BLaER1 treated with 17β-estradiol and CSF1 and Interleukin-3, amounts not matched to agents 10 nM and 100 nM (cell line): ENCODE measurements around the gene CDC73.

Experiments used
- H3K27ac ChIP-seq, 11 experiments: shearing (Covaris generic); formaldehyde crosslinking; 2 replicates each; pipeline ENCODE4 v1.8.1; 2022
- H3K27me3 ChIP-seq, 11 experiments: shearing (Covaris generic); formaldehyde crosslinking; 2 replicates each; pipeline ENCODE4 v1.8.1; 2022
- H3K36me3 ChIP-seq, 11 experiments: shearing (Covaris generic); formaldehyde crosslinking; 2 replicates each; pipeline ENCODE4 v1.8.1; 2022
- H3K4me1 ChIP-seq, 10 experiments: shearing (Covaris generic); formaldehyde crosslinking; 2 replicates each; pipeline ENCODE4 v1.8.1; 2022
- H3K4me2 ChIP-seq, 11 experiments: shearing (Covaris generic); formaldehyde crosslinking; 2 replicates each; pipeline ENCODE4 v1.8.1; 2022
- H3K4me3 ChIP-seq, 10 experiments: shearing (Covaris generic); formaldehyde crosslinking; 2 replicates each; pipeline ENCODE4 v1.8.1; 2022
- H3K9ac ChIP-seq, 11 experiments: shearing (Covaris generic); formaldehyde crosslinking; 2 replicates each; pipeline ENCODE4 v1.8.1; 2022
- H3K9me3 ChIP-seq, 11 experiments: shearing (Covaris generic); formaldehyde crosslinking; replicated peaks in 1 of 11; 2 replicates each; pipeline ENCODE4 v1.8.1; 2022
- H4K20me1 ChIP-seq, 11 experiments: shearing (Covaris generic); formaldehyde crosslinking; 2 replicates each; pipeline ENCODE4 v1.8.1; 2022
- Cebpa-rat ChIP-seq, 11 experiments: shearing (Covaris generic); IDR thresholded peaks; 2 replicates each; pipeline ENCODE4 v1.8.1; 2022

The CDC73 gene

GRCh38 chr1:193143285-193143684 lies 21.5 kb downstream of the CDC73 start:
- TF ChIP-seq Cebpa-rat (IDR thresholded peaks at IDR 0.05): no peak
- peaks cover 20 to 87% (median 46%) of the 10 kb centered on the region in 11 experiments; a peak in 19 of 22 replicates for H4K20me1 ChIP-seq
- no peak overlapping the region for H3K4me2 ChIP-seq
- no peak overlapping the region for H3K9ac ChIP-seq
- peaks cover 84 to 100% (median 94%) of the 10 kb centered on the region in 11 experiments for H3K36me3 ChIP-seq
- no peaks in the 10 kb centered on the region for H3K9me3 ChIP-seq
- H3K27me3 ChIP-seq: no peaks in the 10 kb centered on the region
- no peak overlapping the region for H3K4me3 ChIP-seq
- peaks cover 0 to 11% (median 0%) of the 10 kb centered on the region in 10 experiments; a peak in 2 of 20 replicates for H3K4me1 ChIP-seq
- no peak overlapping the region for H3K27ac ChIP-seq

DNA sequence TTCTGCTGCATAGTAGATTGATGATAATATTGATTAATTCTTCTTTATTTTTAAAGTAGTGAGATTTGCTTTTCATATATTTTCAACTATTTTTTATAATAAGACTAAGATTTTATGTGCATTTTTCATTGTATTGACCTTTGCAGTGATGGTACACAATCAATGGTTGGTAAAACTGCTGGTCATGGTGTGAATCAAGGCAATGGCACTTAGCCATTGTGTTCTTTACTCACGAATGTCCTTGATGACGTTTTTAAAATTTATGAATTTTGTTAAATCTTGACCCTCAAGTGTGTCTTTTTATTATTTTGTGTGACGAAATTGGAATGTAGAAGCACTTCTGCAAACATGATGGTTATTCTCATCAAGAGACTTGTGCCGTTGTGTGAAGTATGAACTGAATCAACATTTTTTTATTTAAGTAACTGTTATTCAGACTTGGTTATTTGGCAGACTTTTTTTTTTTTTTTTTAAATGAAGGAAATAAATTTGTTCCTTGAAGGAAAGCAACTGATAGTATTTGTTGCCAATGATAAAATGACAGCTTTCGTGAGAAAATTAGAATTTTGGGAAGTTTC lies 22.6 kb downstream of the CDC73 start:
- Histone ChIP-seq H3K36me3 (peaks cover 83 to 100% (median 93%) of the 10 kb centered on the region in 11 experiments), H3K9me3 (no peaks in the 10 kb centered on the region), H3K9ac (no peak overlapping the region), H3K4me2 (no peak overlapping the region), H3K27ac (no peak overlapping the region), H3K4me1 (peaks cover 0 to 11% (median 0%) of the 10 kb centered on the region in 10 experiments; a peak in 2 of 20 replicates), H4K20me1 (peaks cover 20 to 79% (median 45%) of the 10 kb centered on the region in 11 experiments; a peak in 19 of 22 replicates), H3K27me3 (no peaks in the 10 kb centered on the region), H3K4me3 (no peak overlapping the region)
- TF ChIP-seq Cebpa-rat (IDR thresholded peaks at IDR 0.05): no peak

DNA sequence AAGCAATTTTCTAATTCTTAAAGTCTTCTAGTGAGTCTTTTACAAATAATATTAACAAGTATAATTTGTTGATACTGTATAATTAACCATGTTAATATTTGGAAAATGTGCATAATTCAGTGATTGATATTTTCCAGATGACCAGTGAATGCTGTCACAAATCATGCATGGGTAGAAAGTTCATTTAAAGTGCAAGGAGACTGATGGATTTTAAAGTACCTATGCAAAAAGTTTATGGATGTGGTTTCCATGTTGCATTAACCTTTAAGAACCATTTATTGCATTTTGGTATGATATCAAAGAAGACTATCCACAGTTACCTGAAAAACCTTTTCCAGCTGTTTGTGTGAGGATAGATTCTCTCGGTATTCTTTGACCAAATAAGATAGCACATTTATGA lies 23.2 kb downstream of the CDC73 start:
- Histone ChIP-seq H3K27me3 (no peaks in the 10 kb centered on the region), H3K27ac (no peak overlapping the region), H3K9ac (no peak overlapping the region), H3K36me3 (peaks cover 80 to 100% (median 93%) of the 10 kb centered on the region in 11 experiments), H4K20me1 (peaks cover 17 to 77% (median 42%) of the 10 kb centered on the region in 11 experiments; a peak in 20 of 22 replicates), H3K9me3 (no peaks in the 10 kb centered on the region), H3K4me1 (peaks cover 0 to 11% (median 0%) of the 10 kb centered on the region in 10 experiments; a peak in 2 of 20 replicates), H3K4me3 (no peak overlapping the region), H3K4me2 (no peak overlapping the region)
- no peak for TF ChIP-seq Cebpa-rat (IDR thresholded peaks at IDR 0.05)

- H3K9me3 ChIP-seq: no peaks in the 10 kb centered on the region
- TF ChIP-seq Cebpa-rat (IDR thresholded peaks at IDR 0.05): no peak
- peaks cover 52 to 84% (median 70%) of the 10 kb centered on the region in 11 experiments for H3K36me3 ChIP-seq
- no peak overlapping the region for H3K4me2 ChIP-seq
- H3K4me3 ChIP-seq: no peak overlapping the region
- H3K4me1 ChIP-seq: no peaks in the 10 kb centered on the region
- H3K27ac ChIP-seq: no peak overlapping the region
- H4K20me1 ChIP-seq: peaks cover 7 to 57% (median 24%) of the 10 kb centered on the region in 11 experiments; a peak in 15 of 22 replicates
- H3K27me3 ChIP-seq: no peaks in the 10 kb centered on the region
- H3K9ac ChIP-seq: no peak overlapping the region
These were observed 34.4 kb downstream of the CDC73 start for GRCh38 chr1:193156117-193156821.

- Histone ChIP-seq H3K9ac (no peak overlapping the region), H3K27ac (no peak overlapping the region), H3K9me3 (no peaks in the 10 kb centered on the region), H3K4me1 (no peaks in the 10 kb centered on the region), H3K27me3 (no peaks in the 10 kb centered on the region), H3K4me3 (no peak overlapping the region), H3K36me3 (peaks cover 47 to 79% (median 64%) of the 10 kb centered on the region in 11 experiments), H4K20me1 (peaks cover 6 to 53% (median 23%) of the 10 kb centered on the region in 11 experiments; a peak in 15 of 22 replicates), H3K4me2 (no peak overlapping the region)
- TF ChIP-seq Cebpa-rat (IDR thresholded peaks at IDR 0.05): no peak
These were observed 35.0 kb downstream of the CDC73 start for GRCh38 chr1:193156822-193157142.

- Histone ChIP-seq H3K36me3 (peaks cover 44 to 75% (median 61%) of the 10 kb centered on the region in 11 experiments), H3K27ac (no peak overlapping the region), H3K4me1 (no peaks in the 10 kb centered on the region), H3K9me3 (no peaks in the 10 kb centered on the region), H3K4me2 (no peak overlapping the region), H3K9ac (no peak overlapping the region), H3K27me3 (no peaks in the 10 kb centered on the region), H3K4me3 (no peak overlapping the region), H4K20me1 (peaks cover 6 to 53% (median 23%) of the 10 kb centered on the region in 11 experiments; a peak in 14 of 22 replicates)
- TF ChIP-seq Cebpa-rat (IDR thresholded peaks at IDR 0.05): no peak
These were observed 35.5 kb downstream of the CDC73 start for GRCh38 chr1:193157360-193157759.

- H3K36me3 ChIP-seq: peaks cover 22 to 61% (median 37%) of the 10 kb centered on the region in 11 experiments
- H4K20me1 ChIP-seq: peaks cover 9 to 90% (median 45%) of the 10 kb centered on the region in 11 experiments; a peak in 18 of 22 replicates
- no peak overlapping the region for H3K9ac ChIP-seq
- peaks cover 0 to 3% (median 0%) of the 10 kb centered on the region in 10 experiments; a peak in 1 of 20 replicates for H3K4me1 ChIP-seq
- no peak overlapping the region for H3K4me2 ChIP-seq
- no peak for TF ChIP-seq Cebpa-rat (IDR thresholded peaks at IDR 0.05)
- no peaks in the 10 kb centered on the region for H3K27me3 ChIP-seq
- no peak overlapping the region for H3K4me3 ChIP-seq
- no peak overlapping the region for H3K27ac ChIP-seq
- H3K9me3 ChIP-seq: peaks cover 0 to 5% (median under 1%) of the 10 kb centered on the region in 11 experiments; a peak in 3 of 22 replicates
These were observed 54.3 kb downstream of the CDC73 start for GRCh38 chr1:193176113-193176512.

DNA sequence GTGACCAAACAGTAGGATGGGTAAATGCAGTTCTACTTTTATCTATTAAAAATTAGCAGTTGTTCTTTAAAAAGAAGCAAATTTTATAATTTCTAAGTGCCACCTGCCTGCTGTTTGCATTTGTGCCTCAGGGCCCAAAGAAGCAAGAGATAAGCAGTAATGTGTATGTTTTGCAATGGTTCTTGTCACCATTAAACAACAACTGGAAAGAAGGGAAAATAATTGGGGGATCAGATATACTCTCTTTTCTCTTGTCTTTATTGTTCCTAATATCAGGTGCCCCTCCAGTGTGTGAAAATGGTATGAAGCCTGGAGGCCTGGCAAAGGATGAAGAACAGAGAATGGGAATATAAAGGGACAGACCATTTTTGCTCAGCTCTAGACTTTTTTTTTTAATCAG lies 55.0 kb downstream of the CDC73 start:
- Histone ChIP-seq H4K20me1 (peaks cover 15 to 90% (median 52%) of the 10 kb centered on the region in 11 experiments; a peak in 21 of 22 replicates), H3K36me3 (peaks cover 18 to 54% (median 30%) of the 10 kb centered on the region in 11 experiments; a peak in 21 of 22 replicates), H3K9ac (no peak overlapping the region), H3K9me3 (peaks cover 0 to 2% (median 0%) of the 10 kb centered on the region in 11 experiments; a peak in 1 of 22 replicates), H3K27ac (no peak overlapping the region), H3K27me3 (no peaks in the 10 kb centered on the region), H3K4me1 (peaks cover 0 to 3% (median 0%) of the 10 kb centered on the region in 10 experiments; a peak in 1 of 20 replicates), H3K4me3 (no peak overlapping the region), H3K4me2 (no peak overlapping the region)
- no peak for TF ChIP-seq Cebpa-rat (IDR thresholded peaks at IDR 0.05)

- Histone ChIP-seq H3K27me3 (no peaks in the 10 kb centered on the region), H3K9me3 (no peaks in the 10 kb centered on the region), H3K9ac (no peak overlapping the region), H3K27ac (no peak overlapping the region), H3K36me3 (peaks cover 8 to 36% (median 15%) of the 10 kb centered on the region in 11 experiments; a peak in 15 of 22 replicates), H3K4me3 (no peak overlapping the region), H4K20me1 (peaks cover 29 to 97% (median 58%) of the 10 kb centered on the region in 11 experiments; a peak in 21 of 22 replicates), H3K4me1 (peaks cover 0 to 3% (median 0%) of the 10 kb centered on the region in 10 experiments; a peak in 1 of 20 replicates), H3K4me2 (no peak overlapping the region)
- TF ChIP-seq Cebpa-rat (IDR thresholded peaks at IDR 0.05): no peak
These were observed 57.3 kb downstream of the CDC73 start for GRCh38 chr1:193179094-193179493.
